Left ventricle myocardium superior (tissue), 1 donor: ENCODE data around the gene ACTG1. TPM values are rescaled to one million over a fixed set of nuclear protein-coding genes. Genes with fewer than 3 reads are reported as not detected.

Experiments used
- ATAC-seq: fragments of 200-7000 bp; cut with Tn5 transposase; one replicate; pipeline ENCODE4 v1.9.1; 2020; ENCODE audit warnings: mild to moderate bottlenecking, moderate library complexity
- DNase-seq: peaks from one replicate; pipeline ENCODE4 v3.0.0-alpha.2; 2020
- intact Hi-C: fragments of 100-400 bp; cut with micrococcal nuclease; formaldehyde crosslinking; loops from one replicate; pipeline ENCODE4 v1.11.0; 2022
- total RNA-seq: library from RNA; stranded (reverse); fragmentation: NEBNext Ultra II Directional; extraction: Animal tissue kit (Norgen Biotek cat#: 25700); gene quantifications from one replicate; pipeline ENCODE4 v1.2.1, GENCODE V29; 2021
- donor health status: DM: no; HTN: yes; CAD: no; lungs with severe emphysema.

The ACTG1 gene
- total RNA-seq, 1 donor from 2014 or later: 357 TPM

GRCh38 chr17:81509207-81509971 lies 3.2 kb downstream of the ACTG1 start:
- peak; percentile 19 for DNase-seq
- intact Hi-C loops: no loop called here
- no peak for ATAC-seq

GRCh38 chr17:81508639-81509206 lies 3.9 kb downstream of the ACTG1 start:
- DNase-seq (peak; percentile 29), ATAC-seq (no peak)
- intact Hi-C loops: no loop called here

GRCh38 chr17:81503619-81504018 lies 9.0 kb downstream of the ACTG1 start:
- DNase-seq: no peak
- intact Hi-C loops: no loop called here
- no peak for ATAC-seq

GRCh38 chr17:81502471-81503017 lies 10.1 kb downstream of the ACTG1 start:
- ATAC-seq: no peak
- intact Hi-C loops: no loop called here

GRCh38 chr17:81500047-81500446 lies 12.6 kb downstream of the ACTG1 start:
- intact Hi-C loops: no loop called here
- DNase-seq: no peak
- ATAC-seq: no peak

More at GRCh38 chr17:81502471-81503017, 10.1 kb downstream of the ACTG1 start:
- DNase-seq: peak; percentile 6

- ATAC-seq (no peak), DNase-seq (peak; percentile 20)
- intact Hi-C loops: no loop called here
Measured at GRCh38 chr17:81499601-81499970, 13.0 kb downstream of the ACTG1 start.

GRCh38 chr17:81498953-81499600 lies 13.5 kb downstream of the ACTG1 start:
- intact Hi-C loops: no loop called here
- no peak for ATAC-seq
- peak; percentile 27 for DNase-seq

- intact Hi-C loops: no loop called here
- no peak for ATAC-seq
- DNase-seq: peak; percentile 13
Measured at GRCh38 chr17:81494626-81495377, 17.8 kb downstream of the ACTG1 start.

GRCh38 chr17:81493198-81494038 lies 19.2 kb downstream of the ACTG1 start:
- intact Hi-C loops: no loop called here
- peak; percentile 17 for DNase-seq
- ATAC-seq: no peak

- DNase-seq: peak; percentile 17
- intact Hi-C loops: no loop called here
- ATAC-seq: no peak
Measured at GRCh38 chr17:81492706-81493105, 19.9 kb downstream of the ACTG1 start.

- intact Hi-C loops: no loop called here
- DNase-seq (peak; percentile 9), ATAC-seq (no peak)
Measured at GRCh38 chr17:81492202-81492601, 20.4 kb downstream of the ACTG1 start.

- intact Hi-C loops: no loop called here
- DNase-seq (peak; percentile 7), ATAC-seq (no peak)
Measured at GRCh38 chr17:81491761-81492160, 20.8 kb downstream of the ACTG1 start.

- intact Hi-C loops: no loop called here
- DNase-seq (peak; percentile 23), ATAC-seq (no peak)
Measured at GRCh38 chr17:81491181-81491581, 21.4 kb downstream of the ACTG1 start.

- no peak for ATAC-seq
- peak; percentile 18 for DNase-seq
- intact Hi-C loops: no loop called here
Measured at GRCh38 chr17:81489998-81490992, 22.3 kb downstream of the ACTG1 start.

- peak; percentile 26 for DNase-seq
- intact Hi-C loops: no loop called here
- ATAC-seq: no peak
Measured at GRCh38 chr17:81489012-81489997, 23.3 kb downstream of the ACTG1 start.

- peak; percentile 4 for ATAC-seq
- no peak for DNase-seq
- intact Hi-C loops: no loop called here
Measured at GRCh38 chr17:81488276-81488860, 24.2 kb downstream of the ACTG1 start.
